ENCODE measurements around the gene GOSR2.
"Not testable (repeated sequence)": the region's sequence is repeated elsewhere in the genome, so short reads cannot be mapped to it uniquely, and the experiment has no call there.

The GOSR2 gene

GRCh38 chr17:46935658-46936266, 12.8 kb downstream of the GOSR2 start:
- no peak for FAIRE-seq

- peak; percentile 16 for FAIRE-seq
Observed at GRCh38 chr17:46940692-46941404, 17.9 kb downstream of the GOSR2 start.

- FAIRE-seq, result peak; percentile 79
Observed at GRCh38 chr17:46942441-46943217, 19.7 kb downstream of the GOSR2 start.

DNA sequence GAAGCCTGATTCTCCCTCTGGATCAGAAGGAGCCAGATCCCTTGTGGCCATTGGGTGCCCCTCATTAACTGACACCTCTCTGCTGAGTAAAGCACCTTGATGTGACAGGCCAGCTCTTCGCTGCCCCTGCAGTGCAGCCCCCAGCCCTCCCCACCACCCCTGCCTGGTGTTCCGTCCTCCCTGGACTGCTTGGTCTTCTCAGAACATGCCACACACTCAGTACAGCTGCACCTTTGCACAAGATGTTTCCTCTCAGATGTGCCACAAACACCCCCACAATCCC, 20.2 kb downstream of the GOSR2 start:
- FAIRE-seq, result no peak

GRCh38 chr17:46943501-46944393, 20.8 kb downstream of the GOSR2 start:
- FAIRE-seq, result no peak

- no peak for FAIRE-seq
Observed at GRCh38 chr17:46944931-46945330, 22.0 kb downstream of the GOSR2 start.

- no peak for FAIRE-seq
Observed at GRCh38 chr17:46947216-46947615, 24.3 kb downstream of the GOSR2 start.

- FAIRE-seq, result no peak
Observed at GRCh38 chr17:46948544-46948943, 25.6 kb downstream of the GOSR2 start.

DNA sequence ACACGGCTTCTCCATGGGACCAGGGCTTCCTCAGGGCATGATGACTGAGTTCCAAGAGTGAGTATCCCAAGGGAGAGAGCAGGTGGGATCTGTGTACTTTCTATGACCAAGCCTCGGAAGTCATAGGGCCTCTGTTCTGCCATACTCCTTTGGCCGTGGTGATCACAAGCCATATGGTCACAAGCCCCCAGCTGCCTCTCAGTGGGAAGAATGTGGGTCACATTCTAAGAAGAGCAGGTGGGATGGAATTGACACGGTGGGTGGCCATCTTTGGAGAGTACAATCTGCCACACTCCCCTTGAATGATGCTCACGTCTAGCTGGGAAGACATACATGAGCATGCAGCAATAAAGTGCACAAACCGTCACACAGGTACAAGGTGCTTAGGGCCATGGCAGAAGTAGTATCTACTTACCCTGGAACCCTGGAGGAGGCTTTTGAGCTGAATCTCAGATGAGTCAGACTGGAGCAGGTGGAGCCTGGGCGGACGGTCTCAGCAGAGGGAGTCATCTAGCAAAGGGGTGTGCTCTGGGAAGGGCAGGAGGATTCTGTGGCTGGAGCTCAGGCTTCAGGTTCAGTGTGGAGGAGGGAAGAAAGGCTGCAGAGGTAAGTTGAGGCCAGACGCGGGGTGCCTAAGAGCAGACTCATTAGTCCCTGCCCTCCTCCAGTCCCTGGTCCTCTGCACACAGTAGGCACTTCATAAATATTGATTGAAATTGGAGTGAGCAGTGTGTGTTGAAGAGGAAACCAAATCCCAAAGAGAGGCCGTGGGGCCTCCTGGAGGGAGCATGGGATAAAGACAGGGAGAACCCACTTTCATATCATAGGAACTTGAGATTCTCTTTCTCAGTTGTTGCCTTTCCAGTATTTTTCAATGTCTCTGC, 26.6 kb downstream of the GOSR2 start:
- no peak for FAIRE-seq

- FAIRE-seq, result no peak
Observed at GRCh38 chr17:46950342-46950996, 27.5 kb downstream of the GOSR2 start.

DNA sequence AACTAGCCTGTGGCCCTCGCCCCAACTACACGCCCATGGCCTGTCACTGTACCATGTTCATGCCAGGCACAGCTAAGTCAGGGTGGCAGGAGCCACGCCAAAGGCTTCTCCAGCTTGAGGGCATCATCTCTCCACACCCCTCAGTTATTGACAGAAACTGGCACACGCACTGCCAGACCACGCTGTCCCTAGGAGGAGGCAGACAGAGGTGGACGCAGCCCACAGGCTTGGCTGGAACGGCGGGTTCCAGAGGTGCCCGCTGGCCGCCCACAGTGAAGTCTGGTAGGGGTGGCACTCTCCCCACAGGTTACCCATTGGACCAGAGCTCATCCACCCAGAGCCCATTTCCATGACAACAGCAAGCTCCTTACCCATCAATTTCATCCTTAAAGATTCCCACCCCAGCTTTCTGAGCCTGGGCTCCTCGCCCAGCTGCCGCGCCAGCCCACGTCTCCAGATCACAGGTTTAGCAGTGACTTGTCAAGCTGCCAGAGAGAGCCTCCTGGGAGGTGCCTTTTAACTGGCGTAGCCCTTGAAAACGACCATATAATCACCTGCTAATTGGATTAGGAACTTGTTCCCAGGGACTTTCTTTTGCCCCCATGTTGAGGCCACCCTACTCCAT, 28.1 kb downstream of the GOSR2 start:
- FAIRE-seq, result no peak

GRCh38 chr17:46951706-46952105, 28.7 kb downstream of the GOSR2 start:
- FAIRE-seq, result no peak

DNA sequence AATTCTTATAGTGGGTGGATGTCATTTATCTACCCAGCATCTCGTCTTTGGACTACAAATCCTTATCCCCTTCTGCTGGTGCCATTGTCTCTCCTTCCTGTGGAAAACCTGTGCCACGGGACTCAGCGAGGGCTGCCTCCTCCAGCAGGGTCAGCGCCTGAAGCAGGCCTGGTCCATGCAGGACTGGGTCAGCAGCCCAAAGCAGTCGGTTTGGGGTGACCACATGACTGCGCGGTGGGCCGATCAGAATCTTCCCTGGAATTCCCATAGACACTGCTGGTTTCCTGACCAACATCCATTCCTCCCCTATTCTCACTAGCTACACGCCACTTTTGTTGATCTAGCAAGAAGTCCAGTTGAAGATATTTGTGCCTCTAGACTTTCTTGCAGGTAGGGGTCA, 29.2 kb downstream of the GOSR2 start:
- no peak for FAIRE-seq

GRCh38 chr17:46953191-46953590, 30.2 kb downstream of the GOSR2 start:
- FAIRE-seq, result not testable (repeated sequence)

GRCh38 chr17:46958041-46958591, 35.2 kb downstream of the GOSR2 start:
- FAIRE-seq, result no peak

DNA sequence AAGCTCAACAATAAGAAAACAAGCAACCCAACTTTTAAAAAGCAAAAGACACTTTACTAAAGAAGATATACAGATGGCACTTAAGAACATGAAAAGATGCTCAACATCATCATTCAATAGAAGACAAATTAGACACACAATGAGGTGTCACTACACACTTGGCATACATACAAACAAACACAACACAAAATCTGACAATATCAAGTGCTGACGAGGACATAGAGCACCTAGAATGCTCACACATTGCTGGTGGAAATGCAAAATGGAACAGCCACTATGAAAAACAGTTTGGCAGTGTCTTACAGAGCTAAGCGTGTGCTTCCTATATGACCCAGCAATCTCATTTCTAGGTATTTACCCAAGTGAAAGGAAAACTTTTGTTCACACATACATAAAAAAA, 37.2 kb downstream of the GOSR2 start:
- FAIRE-seq, result no peak

GRCh38 chr17:46962374-46962790, 39.4 kb downstream of the GOSR2 start:
- no peak for FAIRE-seq

DNA sequence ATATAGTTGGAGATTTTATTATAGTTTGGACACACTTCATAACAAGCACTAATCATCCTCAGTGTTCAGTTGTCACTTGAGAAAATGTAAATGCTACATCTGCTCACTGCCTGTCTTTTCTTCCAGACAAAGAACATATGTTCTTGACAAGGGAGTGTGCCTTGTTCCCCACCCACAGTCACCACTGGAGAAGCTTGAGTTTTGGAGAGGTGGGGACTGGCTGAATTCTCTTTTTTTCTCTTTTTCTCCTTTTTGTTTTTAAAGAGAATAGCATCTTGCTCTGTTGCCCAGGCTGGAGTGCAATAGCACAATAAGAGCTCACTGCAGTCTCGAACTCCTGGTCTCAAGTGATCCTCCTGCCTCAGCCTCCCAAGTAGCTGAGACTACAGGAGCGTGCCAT, 40.6 kb downstream of the GOSR2 start:
- no peak for FAIRE-seq

DNA sequence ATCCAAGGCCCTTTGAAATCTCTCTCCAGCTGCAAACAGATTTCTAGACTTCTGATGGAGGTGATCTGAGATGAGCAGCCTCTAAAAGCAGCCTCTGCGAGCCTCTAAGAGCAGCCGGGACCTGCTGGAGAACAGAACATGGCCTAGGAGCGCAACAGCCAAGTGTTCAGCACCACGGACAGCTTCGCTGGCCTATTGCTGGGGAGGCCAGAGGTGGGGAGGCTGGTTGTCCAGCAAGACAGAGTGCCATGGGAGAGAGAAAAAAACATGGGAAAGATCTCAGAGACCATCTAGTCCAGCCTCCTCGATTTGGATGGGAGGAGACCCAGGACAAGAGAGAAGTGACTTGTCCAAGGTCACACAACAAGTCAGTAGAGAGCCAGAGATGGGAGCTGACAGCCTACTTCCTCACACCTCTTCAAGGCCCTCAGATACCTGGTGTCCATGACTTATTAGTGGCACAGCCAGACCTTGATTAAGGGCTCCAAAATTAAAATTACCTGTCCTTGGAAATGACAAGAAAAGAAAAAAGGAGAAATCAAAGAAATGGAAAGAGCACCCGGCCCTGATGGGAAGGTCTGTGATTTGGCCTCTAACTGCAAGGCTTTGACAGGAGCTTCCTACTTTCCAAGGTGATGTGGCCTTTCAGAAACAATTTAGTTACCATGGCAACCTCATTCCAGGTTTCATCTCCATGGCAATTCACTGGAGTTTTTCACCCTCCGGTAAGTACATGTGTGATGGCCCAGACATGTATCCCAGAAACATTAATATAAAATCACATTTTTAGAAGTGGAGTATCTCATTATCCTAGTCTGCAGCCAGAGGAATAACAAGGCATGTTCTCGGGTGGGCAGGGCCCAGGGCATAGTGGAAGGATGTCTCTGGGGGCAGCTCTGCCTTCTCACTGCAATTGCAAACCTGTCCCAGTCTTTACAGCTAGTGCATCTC, 41.6 kb downstream of the GOSR2 start:
- FAIRE-seq, result no peak
